Endodermal cell (in vitro differentiated cells): ENCODE data around the gene ZC3H8. TPM values are rescaled to one million over a fixed set of nuclear protein-coding genes. Genes with fewer than 3 reads are reported as not detected.

Experiments used
- DNase-seq: peaks from one replicate; pipeline ENCODE4 v3.0.0-alpha.2; 2017
- H3K27ac ChIP-seq: 2 replicates; pipeline ENCODE4 v1.5.1; 2013; ENCODE audit warnings: mild to moderate bottlenecking, low read depth, low read length, moderate library complexity
- H3K27me3 ChIP-seq: 2 replicates; pipeline ENCODE4 v1.6.1; 2013; ENCODE audit warnings: mild to moderate bottlenecking, low read length, moderate library complexity; ENCODE audit not compliant: insufficient read depth, control insufficient read depth, poor library complexity, severe bottlenecking
- H3K36me3 ChIP-seq: 2 replicates; pipeline ENCODE4 v1.7.0; 2013; ENCODE audit warnings: mild to moderate bottlenecking, low read length, moderate library complexity; ENCODE audit not compliant: control insufficient read depth, insufficient read depth
- H3K4me1 ChIP-seq: one replicate; pipeline ENCODE4 v1.7.0; 2013; ENCODE audit warnings: low read length; ENCODE audit not compliant: control insufficient read depth, insufficient read depth
- H3K4me3 ChIP-seq: 2 replicates; pipeline ENCODE4 v1.5.1; 2013; ENCODE audit warnings: mild to moderate bottlenecking, low read length, moderate library complexity
- H3K9ac ChIP-seq: 2 replicates; pipeline ENCODE4 v1.6.1; 2013; ENCODE audit warnings: mild to moderate bottlenecking, low read length, moderate library complexity; ENCODE audit not compliant: poor library complexity, severe bottlenecking; ENCODE audit errors: extremely low read depth
- H3K9me3 ChIP-seq: 2 replicates; pipeline ENCODE4 v1.6.1; 2013; ENCODE audit warnings: mild to moderate bottlenecking, low read length, moderate library complexity; ENCODE audit not compliant: control insufficient read depth
- H3K27ac Mint-ChIP-seq: 2 replicates; pipeline ENCODE4 v1.8.0; 2020; ENCODE audit warnings: mixed read lengths
- H3K27me3 Mint-ChIP-seq: 2 replicates; pipeline ENCODE4 v1.8.0; 2021; ENCODE audit warnings: mild to moderate bottlenecking, mixed read lengths; ENCODE audit not compliant: insufficient read depth
- H3K36me3 Mint-ChIP-seq: 2 replicates; pipeline ENCODE4 v1.8.0; 2020; ENCODE audit warnings: low read depth, mixed read lengths
- H3K4me1 Mint-ChIP-seq: 2 replicates; pipeline ENCODE4 v1.8.0; 2020; ENCODE audit warnings: mixed read lengths
- H3K4me3 Mint-ChIP-seq: 2 replicates; pipeline ENCODE4 v1.8.0; 2020; ENCODE audit warnings: mild to moderate bottlenecking, moderate library complexity, mixed read lengths
- H3K9me3 Mint-ChIP-seq: 2 replicates; pipeline ENCODE4 v1.8.0; 2020; ENCODE audit warnings: mild to moderate bottlenecking, mixed read lengths
- WGBS, 2 experiments: methylation state at CpG; one replicate each; pipeline versions ENCODE4 v1.1.5 to v1.1.7; 2013; ENCODE audit warnings: missing lambda C conversion rate in 2 of 2, mixed read lengths in 1 of 2; ENCODE audit not compliant: insufficient coverage in 1 of 2, insufficient read length in 1 of 2; 5-methylcytosine and 5-hydroxymethylcytosine counted together
- total RNA-seq, 2 donors: library from RNA; stranded (reverse); fragmentation: NEBNext Ultra II Directional in 1 of 2; extraction: Animal tissue kit (Norgen Biotek cat#: 25700) in 1 of 2; gene quantifications; 2 replicates in 1 of 2; 3 replicates in 1 of 2; pipeline ENCODE4 v1.2.1, GENCODE V29; 2021
- TF ChIP-seq, protein P1 (sequence below): fragments of 200-600 bp; sonication (generic); conservative IDR thresholded peaks from 2 replicates; pipeline ENCODE4 v1.5.0; 2021; ENCODE audit warnings: antibody characterized with exemption, mild to moderate bottlenecking

Gene ZC3H8
- total RNA-seq, 2 donors from 2014 or later, result 8.3 to 10.6 TPM

DNA sequence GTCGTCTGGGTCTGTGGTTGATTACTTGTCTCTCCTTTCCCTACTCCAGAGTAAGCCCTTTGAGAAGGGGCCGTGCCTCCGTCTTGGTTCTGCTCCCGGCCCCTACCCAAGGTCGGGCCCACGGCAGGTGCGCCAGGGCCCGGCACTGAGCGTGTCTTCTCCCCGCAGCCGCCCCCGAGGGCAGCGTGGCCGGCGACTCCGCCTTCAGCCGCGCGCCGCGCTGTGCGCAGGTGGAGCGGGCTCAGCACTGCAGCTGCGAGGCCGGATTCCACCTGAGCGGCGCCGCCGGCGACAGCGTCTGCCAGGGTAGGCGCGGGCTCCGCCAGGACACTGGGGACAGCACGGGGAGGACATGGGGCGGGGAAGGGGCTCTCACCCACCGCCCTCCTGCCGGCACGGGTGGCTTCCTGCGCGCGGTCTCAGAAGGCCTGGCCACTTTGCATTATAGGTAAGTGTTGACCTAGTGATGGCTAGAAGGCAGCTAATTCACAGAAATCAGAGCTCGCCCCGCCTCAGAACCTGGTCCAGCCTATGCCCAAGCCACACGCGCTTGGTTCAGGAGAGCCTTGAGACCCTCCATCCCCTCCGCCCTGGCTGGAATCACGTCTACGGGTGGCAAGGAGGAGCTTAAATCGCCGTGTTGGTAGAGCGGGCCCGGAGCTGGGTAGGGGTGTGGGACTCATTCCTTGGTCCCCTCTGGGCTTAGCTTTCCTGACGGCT is 73.1 kb downstream of the ZC3H8 start:
- H3K27ac ChIP-seq, result no peak overlapping the region
- no peaks in the 10 kb centered on the region for H3K9me3 ChIP-seq
- no peak overlapping the region for H3K27ac Mint-ChIP-seq
- H3K9me3 Mint-ChIP-seq, result peaks cover 17% of the 10 kb centered on the region
- no peak overlapping the region for H3K4me3 ChIP-seq
- peaks cover 45% of the 10 kb centered on the region for H3K27me3 Mint-ChIP-seq
- peak; percentile 86 for DNase-seq
- peaks cover 46% of the 10 kb centered on the region for H3K27me3 ChIP-seq
- no peaks in the 10 kb centered on the region for H3K4me1 Mint-ChIP-seq
- TF ChIP-seq, protein P1, sequence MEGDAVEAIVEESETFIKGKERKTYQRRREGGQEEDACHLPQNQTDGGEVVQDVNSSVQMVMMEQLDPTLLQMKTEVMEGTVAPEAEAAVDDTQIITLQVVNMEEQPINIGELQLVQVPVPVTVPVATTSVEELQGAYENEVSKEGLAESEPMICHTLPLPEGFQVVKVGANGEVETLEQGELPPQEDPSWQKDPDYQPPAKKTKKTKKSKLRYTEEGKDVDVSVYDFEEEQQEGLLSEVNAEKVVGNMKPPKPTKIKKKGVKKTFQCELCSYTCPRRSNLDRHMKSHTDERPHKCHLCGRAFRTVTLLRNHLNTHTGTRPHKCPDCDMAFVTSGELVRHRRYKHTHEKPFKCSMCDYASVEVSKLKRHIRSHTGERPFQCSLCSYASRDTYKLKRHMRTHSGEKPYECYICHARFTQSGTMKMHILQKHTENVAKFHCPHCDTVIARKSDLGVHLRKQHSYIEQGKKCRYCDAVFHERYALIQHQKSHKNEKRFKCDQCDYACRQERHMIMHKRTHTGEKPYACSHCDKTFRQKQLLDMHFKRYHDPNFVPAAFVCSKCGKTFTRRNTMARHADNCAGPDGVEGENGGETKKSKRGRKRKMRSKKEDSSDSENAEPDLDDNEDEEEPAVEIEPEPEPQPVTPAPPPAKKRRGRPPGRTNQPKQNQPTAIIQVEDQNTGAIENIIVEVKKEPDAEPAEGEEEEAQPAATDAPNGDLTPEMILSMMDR, result peak; percentile 43
- H3K4me3 Mint-ChIP-seq, result no peak overlapping the region
- 32 to 40% methylated on average over 47 to 54 of the region's 54 CpGs for WGBS, 2 experiments
- H3K4me1 ChIP-seq, result no peaks in the 10 kb centered on the region
- no peaks in the 10 kb centered on the region for H3K36me3 Mint-ChIP-seq
- no peak overlapping the region for H3K9ac ChIP-seq
- H3K36me3 ChIP-seq, result no peaks in the 10 kb centered on the region

DNA sequence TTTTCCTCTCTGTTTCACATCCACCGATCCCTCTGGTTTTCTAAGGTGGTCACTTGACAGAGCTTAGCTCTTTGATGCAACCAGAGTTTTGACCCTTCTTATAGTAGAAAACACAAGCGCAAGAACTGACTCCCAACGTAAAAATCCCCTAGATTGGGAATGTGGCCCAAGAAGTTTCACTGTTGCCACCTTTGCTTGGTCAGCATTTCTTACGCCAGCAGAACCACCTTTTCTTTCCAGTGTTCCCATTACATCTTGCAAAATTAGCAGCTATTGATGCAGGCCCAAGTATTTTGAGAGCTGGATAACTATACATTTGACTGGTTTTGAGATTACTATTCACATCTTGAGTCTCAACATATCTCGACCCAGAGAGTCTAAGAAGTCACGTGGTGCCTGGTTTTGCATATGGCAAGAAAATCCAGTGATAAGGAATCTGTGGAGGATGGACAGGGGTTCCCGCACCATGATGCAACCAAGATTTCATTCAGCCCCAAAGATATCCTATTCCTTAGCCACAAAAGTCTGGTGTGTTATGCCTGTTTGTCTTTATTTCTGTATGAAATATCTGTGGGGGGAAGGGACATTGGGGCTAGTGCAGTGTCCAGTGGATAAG is 78.8 kb downstream of the ZC3H8 start:
- Mint-ChIP-seq H3K4me1 (no peaks in the 10 kb centered on the region), H3K27ac (no peak overlapping the region), H3K36me3 (no peaks in the 10 kb centered on the region), H3K9me3 (peaks cover 15% of the 10 kb centered on the region), H3K4me3 (no peak overlapping the region), H3K27me3 (peaks cover 27% of the 10 kb centered on the region)
- no peak overlapping the region for H3K4me3 ChIP-seq
- no peaks in the 10 kb centered on the region for H3K36me3 ChIP-seq
- peaks cover 24% of the 10 kb centered on the region for H3K27me3 ChIP-seq
- no peak overlapping the region for H3K9ac ChIP-seq
- H3K4me1 ChIP-seq, result no peaks in the 10 kb centered on the region
- WGBS, 2 experiments, result 87 to 97% methylated on average over 6 to 7 of the region's 7 CpGs
- no peak for DNase-seq
- H3K9me3 ChIP-seq, result no peaks in the 10 kb centered on the region
- H3K27ac ChIP-seq, result no peak overlapping the region
- TF ChIP-seq, protein P1, result no peak

DNA sequence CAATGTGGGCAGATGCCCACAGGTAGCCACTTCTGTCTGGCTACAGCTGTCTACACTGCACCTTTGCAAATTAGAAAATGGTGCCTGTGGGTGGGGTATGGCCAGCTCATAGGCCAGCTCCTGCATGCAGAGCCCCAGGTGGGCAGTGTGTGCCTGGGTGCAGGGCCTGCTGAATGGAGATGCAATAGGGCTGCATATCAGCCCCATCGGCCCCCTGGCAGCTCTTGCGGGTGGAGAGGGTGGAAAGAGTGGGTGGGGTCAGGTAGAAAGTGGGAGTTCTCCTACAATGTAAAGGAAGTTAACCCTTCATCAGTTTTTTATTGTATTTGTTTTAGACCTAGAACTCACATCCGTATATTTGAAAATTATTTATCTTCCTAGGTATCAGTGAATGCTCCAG is 79.5 kb downstream of the ZC3H8 start:
- Histone ChIP-seq H3K36me3 (no peaks in the 10 kb centered on the region), H3K4me1 (no peaks in the 10 kb centered on the region), H3K9me3 (no peaks in the 10 kb centered on the region), H3K9ac (no peak overlapping the region), H3K4me3 (no peak overlapping the region), H3K27me3 (peaks cover 21% of the 10 kb centered on the region), H3K27ac (no peak overlapping the region)
- Mint-ChIP-seq H3K27ac (no peak overlapping the region), H3K27me3 (peaks cover 20% of the 10 kb centered on the region), H3K9me3 (peaks cover 8% of the 10 kb centered on the region), H3K4me1 (no peaks in the 10 kb centered on the region), H3K36me3 (no peaks in the 10 kb centered on the region), H3K4me3 (no peak overlapping the region)
- no peak for DNase-seq
- TF ChIP-seq, protein P1, result no peak
- 85 to 98% methylated on average over 2 to 3 of the region's 3 CpGs for WGBS, 2 experiments
